ENCODE measurements around the gene SMPD4. TPM values are rescaled to one million over a fixed set of nuclear protein-coding genes. Genes with fewer than 3 reads are reported as not detected.
"Not testable (repeated sequence)": the region's sequence is repeated elsewhere in the genome, so short reads cannot be mapped to it uniquely, and the experiment has no call there.

Gene SMPD4
- total and polyA plus RNA-seq, 2 of the 13 experiments (the other 11 are each of a cell fraction or from before 2014, with no cell fraction given) = 63.2 to 70.5 TPM

DNA sequence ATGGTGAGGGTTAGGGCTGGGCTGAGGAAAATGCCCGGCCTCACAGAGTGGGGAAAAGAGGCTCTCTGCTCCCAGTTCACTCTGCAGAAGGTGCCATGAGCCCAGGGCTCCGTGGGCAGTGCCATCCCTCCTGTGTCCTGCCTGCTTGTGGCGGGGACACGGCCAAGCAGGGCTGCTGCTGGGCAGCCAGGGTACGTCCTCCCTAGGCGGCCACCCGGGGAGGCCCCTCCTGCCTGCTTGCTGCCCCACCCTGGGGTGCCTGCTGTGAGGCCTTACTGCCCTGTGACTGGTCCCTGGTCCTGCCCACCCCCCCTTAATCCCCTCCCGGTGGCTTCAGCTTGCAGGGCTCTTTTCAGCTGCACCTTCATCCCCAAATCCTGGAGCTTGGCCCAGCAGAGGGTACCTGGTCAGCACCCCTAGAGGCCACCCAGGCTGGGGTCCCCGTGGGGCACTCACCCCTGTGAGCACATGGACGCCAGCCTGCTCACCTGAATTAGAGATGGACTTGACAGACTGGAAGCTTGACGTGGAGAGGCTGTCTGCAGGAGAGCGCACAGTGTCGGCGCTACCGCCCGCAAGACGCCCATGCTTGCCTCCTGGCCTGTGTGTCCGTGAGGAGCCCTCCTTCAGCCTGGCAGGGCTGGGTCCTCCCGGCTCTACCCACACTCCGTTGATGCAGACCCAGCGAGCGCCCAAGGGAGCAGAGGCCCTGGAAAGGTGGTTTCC, 39.6 kb downstream of the SMPD4 start:
- FAIRE-seq; POLR2A ChIA-PET; CTCF ChIA-PET (ENCODE audit: low intra/inter-chr PET ratio, low total read pairs); H2AFZ ChIP-seq (ENCODE audit: low read length); H4K20me1 ChIP-seq (ENCODE audit: insufficient read depth, low read length); H3K9ac ChIP-seq (ENCODE audit: insufficient read depth, low read depth, low read length); DNase-seq (ENCODE audit: low spot score); H3K27ac ChIP-seq (ENCODE audit: extremely low read length, insufficient read depth, low read length); intact Hi-C loops (cut with micrococcal nuclease; ENCODE audit: unreplicated experiment); BruUV-seq (replicated peaks); H3K36me3 ChIP-seq (replicated peaks in 1 of 2; ENCODE audit: control insufficient read depth in 1 of 2, insufficient read depth in 2 of 2, low read length in 2 of 2); H3K4me1 ChIP-seq (ENCODE audit: insufficient read depth, low read length); in situ Hi-C loops (cut with HindIII; ENCODE audit: extremely low pct_ligation_motif_present, low pct_unique_long_range_greater_than_20kb); H3K9me3 ChIP-seq (ENCODE audit: low read length); ATAC-seq; H3K4me2 ChIP-seq (ENCODE audit: low read depth, low read length); H3K79me2 ChIP-seq (ENCODE audit: insufficient read depth, low read length); H3K4me3 ChIP-seq (replicated peaks in 1 of 3; ENCODE audit: insufficient read depth in 1 of 3, low read depth in 2 of 3, low read length in 3 of 3): not testable (repeated sequence)
- H3K27me3 ChIP-seq (ENCODE audit: control insufficient read depth in 1 of 2, insufficient read depth in 2 of 2, low read length in 2 of 2) = peaks cover 4 to 14% of the 10 kb centered on the region in 2 experiments; a peak in 4 of 5 replicates
- WGBS (ENCODE audit: low lambda C conversion rate) = 56% methylated on average over 12 of the region's 22 CpGs

DNA sequence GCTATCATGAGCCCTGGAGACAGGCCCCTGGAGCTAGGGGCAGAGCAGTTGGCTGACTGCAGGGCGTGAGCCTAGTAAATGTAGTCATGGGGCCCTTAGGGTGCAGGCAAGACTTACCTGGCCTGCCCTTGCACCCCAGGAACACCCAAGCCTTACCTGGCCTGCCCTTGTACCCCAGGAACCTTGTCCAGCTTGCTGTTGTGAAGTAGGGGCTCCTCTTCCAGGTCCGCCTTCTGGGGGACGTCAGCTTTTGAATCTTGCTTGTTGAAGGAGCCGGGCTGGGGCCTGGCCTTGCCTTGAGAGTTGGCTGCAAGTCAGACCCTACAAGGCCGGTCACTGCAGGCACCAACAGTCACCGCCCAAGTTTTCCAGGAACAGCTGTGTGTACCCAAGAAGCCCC, 40.4 kb downstream of the SMPD4 start:
- DNase-seq (ENCODE audit: low spot score); FAIRE-seq; H3K27ac ChIP-seq (ENCODE audit: extremely low read length, insufficient read depth, low read length); H3K36me3 ChIP-seq (replicated peaks in 1 of 2; ENCODE audit: control insufficient read depth in 1 of 2, insufficient read depth in 2 of 2, low read length in 2 of 2); BruUV-seq (replicated peaks); intact Hi-C loops (cut with micrococcal nuclease; ENCODE audit: unreplicated experiment); POLR2A ChIA-PET; H4K20me1 ChIP-seq (ENCODE audit: insufficient read depth, low read length); in situ Hi-C loops (cut with HindIII; ENCODE audit: extremely low pct_ligation_motif_present, low pct_unique_long_range_greater_than_20kb); H3K9me3 ChIP-seq (ENCODE audit: low read length); H2AFZ ChIP-seq (ENCODE audit: low read length); H3K4me1 ChIP-seq (ENCODE audit: insufficient read depth, low read length); H3K4me3 ChIP-seq (replicated peaks in 1 of 3; ENCODE audit: insufficient read depth in 1 of 3, low read depth in 2 of 3, low read length in 3 of 3); CTCF ChIA-PET (ENCODE audit: low intra/inter-chr PET ratio, low total read pairs); H3K4me2 ChIP-seq (ENCODE audit: low read depth, low read length); H3K9ac ChIP-seq (ENCODE audit: insufficient read depth, low read depth, low read length); H3K79me2 ChIP-seq (ENCODE audit: insufficient read depth, low read length); ATAC-seq: not testable (repeated sequence)
- 74% methylated on average over 3 of the region's 6 CpGs for WGBS (ENCODE audit: low lambda C conversion rate)
- peaks cover 4 to 14% of the 10 kb centered on the region in 2 experiments; a peak in 4 of 5 replicates for H3K27me3 ChIP-seq (ENCODE audit: control insufficient read depth in 1 of 2, insufficient read depth in 2 of 2, low read length in 2 of 2)

- H3K36me3 ChIP-seq (replicated peaks in 1 of 2; ENCODE audit: control insufficient read depth in 1 of 2, insufficient read depth in 2 of 2, low read length in 2 of 2); FAIRE-seq; POLR2A ChIA-PET; H3K27ac ChIP-seq (ENCODE audit: extremely low read length, insufficient read depth, low read length); DNase-seq (ENCODE audit: low spot score); intact Hi-C loops (cut with micrococcal nuclease; ENCODE audit: unreplicated experiment); H3K4me3 ChIP-seq (replicated peaks in 1 of 3; ENCODE audit: insufficient read depth in 1 of 3, low read depth in 2 of 3, low read length in 3 of 3); H3K79me2 ChIP-seq (ENCODE audit: insufficient read depth, low read length); CTCF ChIA-PET (ENCODE audit: low intra/inter-chr PET ratio, low total read pairs); H3K4me2 ChIP-seq (ENCODE audit: low read depth, low read length); H2AFZ ChIP-seq (ENCODE audit: low read length); H3K9me3 ChIP-seq (ENCODE audit: low read length); H3K9ac ChIP-seq (ENCODE audit: insufficient read depth, low read depth, low read length); in situ Hi-C loops (cut with HindIII; ENCODE audit: extremely low pct_ligation_motif_present, low pct_unique_long_range_greater_than_20kb); BruUV-seq (replicated peaks); H4K20me1 ChIP-seq (ENCODE audit: insufficient read depth, low read length); ATAC-seq; H3K4me1 ChIP-seq (ENCODE audit: insufficient read depth, low read length): not testable (repeated sequence)
- H3K27me3 ChIP-seq (ENCODE audit: control insufficient read depth in 1 of 2, insufficient read depth in 2 of 2, low read length in 2 of 2) = peaks cover 4 to 14% of the 10 kb centered on the region in 2 experiments; a peak in 4 of 5 replicates
- WGBS (ENCODE audit: low lambda C conversion rate) = 40% methylated on average over 1 of the region's 7 CpGs
These were observed 40.9 kb downstream of the SMPD4 start for GRCh38 chr2:130140516-130140915.

GRCh38 chr2:130139331-130140280, 41.8 kb downstream of the SMPD4 start:
- ATAC-seq; H3K4me2 ChIP-seq (ENCODE audit: low read depth, low read length); H3K4me3 ChIP-seq (replicated peaks in 1 of 3; ENCODE audit: insufficient read depth in 1 of 3, low read depth in 2 of 3, low read length in 3 of 3); H3K79me2 ChIP-seq (ENCODE audit: insufficient read depth, low read length); in situ Hi-C loops (cut with HindIII; ENCODE audit: extremely low pct_ligation_motif_present, low pct_unique_long_range_greater_than_20kb); CTCF ChIA-PET (ENCODE audit: low intra/inter-chr PET ratio, low total read pairs); H2AFZ ChIP-seq (ENCODE audit: low read length); POLR2A ChIA-PET; H4K20me1 ChIP-seq (ENCODE audit: insufficient read depth, low read length); H3K9me3 ChIP-seq (ENCODE audit: low read length); H3K36me3 ChIP-seq (replicated peaks in 1 of 2; ENCODE audit: control insufficient read depth in 1 of 2, insufficient read depth in 2 of 2, low read length in 2 of 2); H3K9ac ChIP-seq (ENCODE audit: insufficient read depth, low read depth, low read length); BruUV-seq (replicated peaks); intact Hi-C loops (cut with micrococcal nuclease; ENCODE audit: unreplicated experiment); H3K4me1 ChIP-seq (ENCODE audit: insufficient read depth, low read length); DNase-seq (ENCODE audit: low spot score); FAIRE-seq; H3K27ac ChIP-seq (ENCODE audit: extremely low read length, insufficient read depth, low read length): not testable (repeated sequence)
- 49% methylated on average over 20 of the region's 30 CpGs for WGBS (ENCODE audit: low lambda C conversion rate)
- H3K27me3 ChIP-seq (ENCODE audit: control insufficient read depth in 1 of 2, insufficient read depth in 2 of 2, low read length in 2 of 2) = peaks cover 4 to 14% of the 10 kb centered on the region in 2 experiments; a peak in 4 of 5 replicates

Measured in HepG2 (cell line).